GM12874 (cell line): ENCODE data around the gene AKNA.

Source experiments
- TF ChIP-seq, protein P1 (sequence below): IDR thresholded peaks from 2 replicates; pipeline ENCODE4 v1.5.1; 2011; ENCODE audit warnings: low read depth, mild to moderate bottlenecking, control low read depth, low read length, moderate library complexity; ENCODE audit not compliant: insufficient read depth

The AKNA gene

DNA sequence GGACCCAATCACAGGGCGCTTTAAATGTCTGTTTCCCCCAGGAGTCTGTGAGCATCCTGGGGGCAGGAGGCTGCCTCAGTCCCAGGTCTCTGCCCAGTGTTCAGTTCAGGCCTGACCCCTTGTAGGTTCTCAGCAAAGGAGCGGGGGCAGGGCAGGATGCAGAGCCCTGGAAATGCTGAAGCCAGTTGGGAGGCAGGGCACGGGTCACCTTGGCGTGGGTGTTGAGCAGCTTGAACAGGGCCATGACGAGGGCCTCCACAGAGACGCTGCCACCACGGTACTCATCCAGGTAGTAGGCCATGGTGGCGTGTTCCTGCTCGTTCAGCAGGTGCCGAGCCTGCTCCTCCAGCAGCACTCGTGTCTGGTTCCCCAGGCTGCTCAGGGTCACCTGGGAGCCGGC is 36.3 kb upstream of the AKNA start:
- TF ChIP-seq, protein P1, sequence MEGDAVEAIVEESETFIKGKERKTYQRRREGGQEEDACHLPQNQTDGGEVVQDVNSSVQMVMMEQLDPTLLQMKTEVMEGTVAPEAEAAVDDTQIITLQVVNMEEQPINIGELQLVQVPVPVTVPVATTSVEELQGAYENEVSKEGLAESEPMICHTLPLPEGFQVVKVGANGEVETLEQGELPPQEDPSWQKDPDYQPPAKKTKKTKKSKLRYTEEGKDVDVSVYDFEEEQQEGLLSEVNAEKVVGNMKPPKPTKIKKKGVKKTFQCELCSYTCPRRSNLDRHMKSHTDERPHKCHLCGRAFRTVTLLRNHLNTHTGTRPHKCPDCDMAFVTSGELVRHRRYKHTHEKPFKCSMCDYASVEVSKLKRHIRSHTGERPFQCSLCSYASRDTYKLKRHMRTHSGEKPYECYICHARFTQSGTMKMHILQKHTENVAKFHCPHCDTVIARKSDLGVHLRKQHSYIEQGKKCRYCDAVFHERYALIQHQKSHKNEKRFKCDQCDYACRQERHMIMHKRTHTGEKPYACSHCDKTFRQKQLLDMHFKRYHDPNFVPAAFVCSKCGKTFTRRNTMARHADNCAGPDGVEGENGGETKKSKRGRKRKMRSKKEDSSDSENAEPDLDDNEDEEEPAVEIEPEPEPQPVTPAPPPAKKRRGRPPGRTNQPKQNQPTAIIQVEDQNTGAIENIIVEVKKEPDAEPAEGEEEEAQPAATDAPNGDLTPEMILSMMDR = no peak

DNA sequence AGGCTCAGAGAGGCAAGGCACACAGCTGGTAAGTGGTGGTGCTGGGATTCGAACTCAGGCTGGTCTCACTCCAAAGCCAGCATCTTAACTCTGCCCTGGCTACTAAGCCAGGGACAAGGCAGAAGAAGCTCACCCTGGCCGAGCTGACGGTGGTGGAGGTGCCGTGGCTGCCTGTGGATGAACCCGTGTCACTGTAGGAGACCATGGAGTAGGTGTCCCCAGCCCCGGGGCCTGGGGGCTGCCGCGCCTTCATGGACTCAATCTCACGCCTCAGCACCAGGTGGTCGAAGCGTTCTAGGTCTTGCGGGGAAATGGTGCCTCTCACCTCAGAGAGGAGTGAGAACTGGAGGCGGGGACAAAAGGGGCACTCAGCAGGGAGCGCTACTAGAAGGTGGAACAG is 35.4 kb upstream of the AKNA start:
- TF ChIP-seq, protein P1 = no peak

DNA sequence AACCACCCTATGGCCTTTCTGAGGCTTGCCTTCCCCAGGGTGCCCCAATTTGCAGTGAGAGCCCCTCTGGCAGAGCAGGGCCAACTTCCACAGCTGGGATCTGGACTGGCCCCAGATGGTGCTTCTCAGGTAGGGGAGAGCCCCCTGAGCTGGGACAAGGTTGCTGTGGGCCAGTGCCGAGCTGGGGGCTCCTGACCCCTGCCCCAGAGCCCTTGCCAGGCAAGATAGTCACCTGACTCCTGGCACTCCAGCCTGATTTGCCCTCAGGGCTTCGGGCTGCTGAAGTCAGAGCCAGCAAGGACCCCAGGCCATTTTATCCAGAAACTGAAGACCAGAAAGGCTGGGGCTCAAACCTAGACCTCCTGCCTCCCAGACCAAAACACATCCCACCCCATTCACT is 33.4 kb upstream of the AKNA start:
- TF ChIP-seq, protein P1 = no peak

DNA sequence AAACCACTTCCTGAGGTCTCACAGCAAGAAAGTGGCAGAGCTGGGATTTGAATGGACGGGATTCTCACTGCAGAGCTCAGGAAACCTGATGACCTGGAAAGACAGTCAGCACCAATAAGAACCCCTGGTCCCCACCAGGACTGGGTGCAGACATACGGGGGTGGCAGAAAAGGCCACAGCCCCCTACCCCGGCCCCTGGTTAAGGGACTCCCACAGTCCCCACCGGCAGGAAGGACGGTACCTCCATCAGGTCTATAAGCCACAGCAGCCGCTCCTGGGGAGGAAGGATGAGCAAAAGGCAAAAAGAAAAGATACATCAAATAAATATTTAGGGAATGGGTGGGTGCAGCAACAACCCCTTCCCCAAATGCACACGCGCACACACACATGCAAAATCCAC is 32.0 kb upstream of the AKNA start:
- TF ChIP-seq, protein P1 = no peak

DNA sequence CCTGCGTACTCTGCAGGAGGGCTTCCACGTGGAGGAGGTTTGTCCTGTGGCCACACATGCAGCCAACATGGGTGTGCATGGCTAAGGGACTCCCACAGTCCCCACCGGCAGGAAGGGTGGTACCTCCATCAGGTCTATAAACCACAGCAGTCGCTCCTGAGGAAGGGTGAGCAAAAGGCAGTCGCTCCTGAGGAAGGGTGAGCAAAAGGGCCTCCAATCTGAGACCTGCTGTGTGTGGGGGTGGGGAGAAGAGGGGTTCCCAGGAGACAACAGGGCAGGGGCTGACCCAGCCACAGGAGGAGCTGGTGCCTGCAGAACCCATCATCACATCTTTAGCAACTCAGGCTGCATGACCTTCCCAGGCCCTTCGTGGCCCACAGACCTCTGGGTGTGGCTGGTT is 30.3 kb upstream of the AKNA start:
- TF ChIP-seq, protein P1 = no peak

DNA sequence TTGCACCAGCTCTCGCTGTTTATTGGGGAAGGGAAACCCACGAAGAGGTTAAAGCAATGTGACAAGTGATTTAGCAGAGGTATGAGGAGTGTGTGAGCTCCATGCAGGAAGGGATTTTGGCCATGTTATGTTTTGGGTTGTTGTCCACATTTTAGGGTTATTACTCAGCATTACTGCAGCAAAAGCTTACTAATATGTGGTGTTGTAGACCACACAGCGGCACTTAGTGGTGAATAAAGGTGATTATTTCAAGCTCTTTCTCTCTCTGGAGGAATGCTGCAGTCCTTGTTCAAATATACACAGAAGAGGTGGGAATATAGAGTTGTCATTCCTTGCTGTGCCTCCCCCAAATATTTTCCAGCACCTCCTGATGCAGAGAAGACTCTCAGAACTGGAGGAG is 29.7 kb upstream of the AKNA start:
- TF ChIP-seq, protein P1 = no peak

DNA sequence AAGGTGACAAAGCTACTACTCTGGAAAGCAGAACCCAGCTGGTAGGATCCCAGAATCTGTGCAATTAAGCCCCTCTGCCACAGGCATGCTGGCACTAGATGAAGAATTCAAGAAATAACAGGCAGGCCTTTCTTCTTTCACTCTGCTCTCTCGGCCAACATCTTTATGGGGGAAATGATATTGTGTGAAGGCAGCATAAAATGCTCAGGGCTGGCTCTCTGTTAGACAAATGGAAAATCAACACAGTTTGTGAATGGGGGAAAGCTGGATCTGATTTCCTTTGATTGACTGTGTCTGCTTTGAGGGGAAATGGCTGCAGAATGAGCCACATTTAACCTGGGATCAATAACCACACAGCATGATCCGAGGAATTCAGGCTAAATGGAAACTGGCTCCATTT is 29.1 kb upstream of the AKNA start:
- TF ChIP-seq, protein P1 = no peak

DNA sequence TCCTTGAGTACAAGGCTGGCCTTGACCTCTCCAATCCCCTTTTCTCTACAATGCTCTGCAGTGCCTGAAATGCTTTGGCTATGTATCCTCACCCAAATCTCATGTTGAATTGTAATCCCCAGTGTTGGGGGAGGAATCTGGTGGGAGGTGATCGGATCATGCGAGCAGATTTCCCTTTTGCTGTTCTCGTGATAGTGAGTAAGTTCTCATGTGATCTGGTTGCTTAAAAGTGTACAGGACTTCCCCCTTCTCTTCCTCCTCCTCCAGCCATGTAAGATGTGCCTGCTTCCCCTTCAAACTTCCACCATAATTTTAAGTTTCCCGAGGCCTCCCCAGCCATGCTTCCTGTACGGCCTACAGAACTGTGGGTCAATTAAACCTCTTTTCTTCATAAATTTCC is 28.5 kb upstream of the AKNA start:
- TF ChIP-seq, protein P1 = no peak
